Endodermal cell (in vitro differentiated cells): ENCODE data around the gene GPLD1. TPM values are rescaled to one million over a fixed set of nuclear protein-coding genes. Genes with fewer than 3 reads are reported as not detected.

Experiments
- DNase-seq: peaks from one replicate; pipeline ENCODE4 v3.0.0-alpha.2; 2017
- H3K27ac ChIP-seq: 2 replicates; pipeline ENCODE4 v1.5.1; 2013; ENCODE audit warnings: mild to moderate bottlenecking, low read depth, low read length, moderate library complexity
- H3K27me3 ChIP-seq: 2 replicates; pipeline ENCODE4 v1.6.1; 2013; ENCODE audit warnings: mild to moderate bottlenecking, low read length, moderate library complexity; ENCODE audit not compliant: insufficient read depth, control insufficient read depth, poor library complexity, severe bottlenecking
- H3K36me3 ChIP-seq: 2 replicates; pipeline ENCODE4 v1.7.0; 2013; ENCODE audit warnings: mild to moderate bottlenecking, low read length, moderate library complexity; ENCODE audit not compliant: control insufficient read depth, insufficient read depth
- H3K4me1 ChIP-seq: one replicate; pipeline ENCODE4 v1.7.0; 2013; ENCODE audit warnings: low read length; ENCODE audit not compliant: control insufficient read depth, insufficient read depth
- H3K4me3 ChIP-seq: 2 replicates; pipeline ENCODE4 v1.5.1; 2013; ENCODE audit warnings: mild to moderate bottlenecking, low read length, moderate library complexity
- H3K9ac ChIP-seq: 2 replicates; pipeline ENCODE4 v1.6.1; 2013; ENCODE audit warnings: mild to moderate bottlenecking, low read length, moderate library complexity; ENCODE audit not compliant: poor library complexity, severe bottlenecking; ENCODE audit errors: extremely low read depth
- H3K9me3 ChIP-seq: 2 replicates; pipeline ENCODE4 v1.6.1; 2013; ENCODE audit warnings: mild to moderate bottlenecking, low read length, moderate library complexity; ENCODE audit not compliant: control insufficient read depth
- H3K27ac Mint-ChIP-seq: 2 replicates; pipeline ENCODE4 v1.8.0; 2020; ENCODE audit warnings: mixed read lengths
- H3K27me3 Mint-ChIP-seq: 2 replicates; pipeline ENCODE4 v1.8.0; 2021; ENCODE audit warnings: mild to moderate bottlenecking, mixed read lengths; ENCODE audit not compliant: insufficient read depth
- H3K36me3 Mint-ChIP-seq: 2 replicates; pipeline ENCODE4 v1.8.0; 2020; ENCODE audit warnings: low read depth, mixed read lengths
- H3K4me1 Mint-ChIP-seq: 2 replicates; pipeline ENCODE4 v1.8.0; 2020; ENCODE audit warnings: mixed read lengths
- H3K4me3 Mint-ChIP-seq: 2 replicates; pipeline ENCODE4 v1.8.0; 2020; ENCODE audit warnings: mild to moderate bottlenecking, moderate library complexity, mixed read lengths
- H3K9me3 Mint-ChIP-seq: 2 replicates; pipeline ENCODE4 v1.8.0; 2020; ENCODE audit warnings: mild to moderate bottlenecking, mixed read lengths
- WGBS, 2 experiments: methylation state at CpG; one replicate each; pipeline versions ENCODE4 v1.1.5 to v1.1.7; 2013; ENCODE audit warnings: missing lambda C conversion rate in 2 of 2, mixed read lengths in 1 of 2; ENCODE audit not compliant: insufficient coverage in 1 of 2, insufficient read length in 1 of 2; 5-methylcytosine and 5-hydroxymethylcytosine counted together
- total RNA-seq, 2 donors: library from RNA; stranded (reverse); fragmentation: NEBNext Ultra II Directional in 1 of 2; extraction: Animal tissue kit (Norgen Biotek cat#: 25700) in 1 of 2; gene quantifications; 2 replicates in 1 of 2; 3 replicates in 1 of 2; pipeline ENCODE4 v1.2.1, GENCODE V29; 2021
- TF ChIP-seq, protein P1 (sequence below): fragments of 200-600 bp; sonication (generic); conservative IDR thresholded peaks from 2 replicates; pipeline ENCODE4 v1.5.0; 2021; ENCODE audit warnings: antibody characterized with exemption, mild to moderate bottlenecking

The GPLD1 gene
- total RNA-seq, 2 donors from 2014 or later: 5.3 to 7.5 TPM

DNA sequence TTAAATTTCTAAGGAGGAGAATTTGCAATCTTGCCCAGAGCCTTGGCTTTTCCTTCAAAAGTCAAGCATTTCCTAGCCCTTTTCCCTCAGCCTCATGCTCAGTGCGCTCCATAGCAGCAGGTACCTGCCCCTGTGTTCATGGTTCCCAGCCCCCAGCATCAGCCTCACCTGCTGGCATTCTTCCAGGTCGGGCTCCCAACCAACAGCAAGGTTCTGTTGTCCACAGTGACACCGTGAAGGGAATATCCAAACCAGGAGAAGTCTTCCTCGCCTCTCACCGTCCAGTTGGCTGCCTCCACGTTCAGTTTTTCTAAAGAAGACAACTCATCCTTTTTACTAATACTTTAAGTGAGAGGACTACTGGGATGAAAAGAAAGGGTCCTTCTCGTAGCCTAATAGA, 42.7 kb downstream of the GPLD1 start:
- H3K36me3 ChIP-seq: no peaks in the 10 kb centered on the region
- H3K27ac ChIP-seq: no peak overlapping the region
- no peak overlapping the region for H3K9ac ChIP-seq
- no peak overlapping the region for H3K27ac Mint-ChIP-seq
- 95% methylated on average over 7 of the region's 7 CpGs; no CpG with 5 or more reads in 1 of the 2 experiments for WGBS, 2 experiments
- H3K4me1 ChIP-seq: peaks cover 4% of the 10 kb centered on the region
- no peak for DNase-seq
- H3K4me3 ChIP-seq: no peak overlapping the region
- H3K27me3 Mint-ChIP-seq: no peaks in the 10 kb centered on the region
- no peaks in the 10 kb centered on the region for H3K27me3 ChIP-seq
- H3K4me3 Mint-ChIP-seq: no peak overlapping the region
- TF ChIP-seq, protein P1, sequence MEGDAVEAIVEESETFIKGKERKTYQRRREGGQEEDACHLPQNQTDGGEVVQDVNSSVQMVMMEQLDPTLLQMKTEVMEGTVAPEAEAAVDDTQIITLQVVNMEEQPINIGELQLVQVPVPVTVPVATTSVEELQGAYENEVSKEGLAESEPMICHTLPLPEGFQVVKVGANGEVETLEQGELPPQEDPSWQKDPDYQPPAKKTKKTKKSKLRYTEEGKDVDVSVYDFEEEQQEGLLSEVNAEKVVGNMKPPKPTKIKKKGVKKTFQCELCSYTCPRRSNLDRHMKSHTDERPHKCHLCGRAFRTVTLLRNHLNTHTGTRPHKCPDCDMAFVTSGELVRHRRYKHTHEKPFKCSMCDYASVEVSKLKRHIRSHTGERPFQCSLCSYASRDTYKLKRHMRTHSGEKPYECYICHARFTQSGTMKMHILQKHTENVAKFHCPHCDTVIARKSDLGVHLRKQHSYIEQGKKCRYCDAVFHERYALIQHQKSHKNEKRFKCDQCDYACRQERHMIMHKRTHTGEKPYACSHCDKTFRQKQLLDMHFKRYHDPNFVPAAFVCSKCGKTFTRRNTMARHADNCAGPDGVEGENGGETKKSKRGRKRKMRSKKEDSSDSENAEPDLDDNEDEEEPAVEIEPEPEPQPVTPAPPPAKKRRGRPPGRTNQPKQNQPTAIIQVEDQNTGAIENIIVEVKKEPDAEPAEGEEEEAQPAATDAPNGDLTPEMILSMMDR: no peak
- no peaks in the 10 kb centered on the region for H3K4me1 Mint-ChIP-seq
- H3K36me3 Mint-ChIP-seq: peaks cover 5% of the 10 kb centered on the region
- H3K9me3 ChIP-seq: no peaks in the 10 kb centered on the region
- H3K9me3 Mint-ChIP-seq: no peaks in the 10 kb centered on the region

DNA sequence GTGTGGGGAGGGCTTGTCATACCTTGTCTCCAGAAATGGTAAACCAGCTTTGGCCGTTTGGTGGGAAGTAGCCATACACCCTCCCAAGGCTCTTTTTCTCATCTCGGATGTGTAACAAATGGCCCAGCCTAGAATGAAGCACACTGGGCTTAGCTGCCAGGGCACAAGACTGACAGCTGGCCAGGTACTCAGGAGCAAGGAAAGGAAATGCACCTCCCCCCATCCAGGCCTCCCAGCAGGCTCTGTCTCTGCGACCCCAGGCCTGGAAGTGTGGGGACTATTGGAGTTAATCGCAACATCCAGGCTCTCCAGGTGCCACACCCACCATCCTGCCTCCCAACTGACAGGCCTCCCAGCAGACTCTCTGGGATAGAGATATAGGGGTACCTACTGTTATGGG, 43.7 kb downstream of the GPLD1 start:
- Mint-ChIP-seq H3K4me1 (no peaks in the 10 kb centered on the region), H3K27me3 (no peaks in the 10 kb centered on the region), H3K9me3 (no peaks in the 10 kb centered on the region), H3K4me3 (no peak overlapping the region), H3K36me3 (peaks cover 5% of the 10 kb centered on the region), H3K27ac (no peak overlapping the region)
- Histone ChIP-seq H3K27ac (no peak overlapping the region), H3K4me3 (no peak overlapping the region), H3K9ac (no peak overlapping the region), H3K9me3 (no peaks in the 10 kb centered on the region), H3K27me3 (no peaks in the 10 kb centered on the region), H3K4me1 (peaks cover 4% of the 10 kb centered on the region), H3K36me3 (no peaks in the 10 kb centered on the region)
- TF ChIP-seq, protein P1: no peak
- DNase-seq: peak; percentile 61
- 69 to 100% methylated on average over 2 to 4 of the region's 4 CpGs for WGBS, 2 experiments

DNA sequence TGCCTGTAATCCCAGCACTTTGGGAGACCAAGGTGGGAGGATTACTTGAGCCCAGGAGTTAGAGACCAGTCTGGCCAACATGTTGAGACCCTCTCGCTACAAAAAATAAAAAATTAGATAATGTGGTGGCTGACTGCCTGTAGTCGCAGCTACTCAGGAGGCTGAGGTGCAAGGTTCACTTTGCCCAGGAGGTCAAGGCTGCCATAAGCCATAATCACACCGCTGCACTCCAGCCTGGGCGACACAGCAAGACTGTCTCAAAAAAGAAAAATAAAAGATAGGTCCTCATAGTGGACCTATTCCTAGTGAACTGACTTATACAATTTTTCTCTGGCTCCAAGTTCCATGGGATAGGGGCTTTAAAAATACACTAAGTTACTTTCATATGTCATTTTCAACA, 44.8 kb downstream of the GPLD1 start:
- no peak overlapping the region for H3K4me3 ChIP-seq
- H3K4me1 ChIP-seq: peaks cover 2% of the 10 kb centered on the region
- H3K27ac ChIP-seq: no peak overlapping the region
- no peak overlapping the region for H3K9ac ChIP-seq
- TF ChIP-seq, protein P1: no peak
- 91 to 93% methylated on average over 2 to 4 of the region's 4 CpGs for WGBS, 2 experiments
- no peaks in the 10 kb centered on the region for H3K9me3 ChIP-seq
- H3K27me3 ChIP-seq: no peaks in the 10 kb centered on the region
- no peak for DNase-seq
- H3K27ac Mint-ChIP-seq: no peak overlapping the region
- no peaks in the 10 kb centered on the region for H3K9me3 Mint-ChIP-seq
- H3K36me3 Mint-ChIP-seq: peaks cover 5% of the 10 kb centered on the region
- no peaks in the 10 kb centered on the region for H3K4me1 Mint-ChIP-seq
- no peaks in the 10 kb centered on the region for H3K36me3 ChIP-seq
- no peaks in the 10 kb centered on the region for H3K27me3 Mint-ChIP-seq
- H3K4me3 Mint-ChIP-seq: no peak overlapping the region
